CD14-positive monocyte (primary cell): ENCODE measurements around the gene BRSK2. TPM values are rescaled to one million over a fixed set of nuclear protein-coding genes. Genes with fewer than 3 reads are reported as not detected.
A peak's percentile ranks its signal among the peaks of the same experiment; 100 is the strongest.
"Not testable (repeated sequence)": the region's sequence is repeated elsewhere in the genome, so short reads cannot be mapped to it uniquely, and the experiment has no call there.

ENCODE experiments used
- DNase-seq, 3 donors: peaks; one replicate each; pipeline ENCODE4 v3.0.0-alpha.2; 2011 to 2022
- H2AFZ ChIP-seq: 2 replicates; pipeline ENCODE4 v1.6.0; 2012; ENCODE audit warnings: mild to moderate bottlenecking, low read depth, low read length, inconsistent platforms; ENCODE audit not compliant: insufficient read depth, poor library complexity, severe bottlenecking
- H3K27ac ChIP-seq, 2 donors: 1 replicate in 1 of 2; 2 replicates in 1 of 2; pipeline ENCODE4 v1.5.1; 2012 to 2013; ENCODE audit warnings: low read length in 2 of 2, control low read depth in 1 of 2, inconsistent platforms in 1 of 2, low read depth in 1 of 2, mild to moderate bottlenecking in 1 of 2
- H3K27me3 ChIP-seq, 2 donors: one replicate each; pipeline versions ENCODE4 v1.6.0 to v1.6.1; 2011 to 2013; ENCODE audit warnings: low read length in 2 of 2; ENCODE audit not compliant: control insufficient read depth in 2 of 2, insufficient read depth in 2 of 2
- H3K36me3 ChIP-seq, 2 donors: replicated peaks in 1 of 2; 1 replicate in 1 of 2; 2 replicates in 1 of 2; pipeline versions ENCODE4 v1.5.1 to v1.6.1; 2012 to 2013; ENCODE audit warnings: low read length in 2 of 2, control low read depth in 1 of 2, inconsistent platforms in 1 of 2, mild to moderate bottlenecking in 1 of 2; ENCODE audit not compliant: insufficient read depth in 2 of 2, control insufficient read depth in 1 of 2
- H3K4me1 ChIP-seq, 2 donors: 1 replicate in 1 of 2; 2 replicates in 1 of 2; pipeline versions ENCODE4 v1.5.1 to v1.6.1; 2012 to 2013; ENCODE audit warnings: low read length in 2 of 2, control low read depth in 1 of 2, inconsistent platforms in 1 of 2, mild to moderate bottlenecking in 1 of 2, moderate library complexity in 1 of 2; ENCODE audit not compliant: insufficient read depth in 2 of 2, control insufficient read depth in 1 of 2
- H3K4me2 ChIP-seq: replicated peaks from 2 replicates; pipeline ENCODE3; 2012; ENCODE audit warnings: low read length, moderate library complexity, mild to moderate bottlenecking; ENCODE audit not compliant: poor library complexity, severe bottlenecking; ENCODE audit errors: extremely low read depth
- H3K4me3 ChIP-seq, 3 experiments: fragments of 200-600 bp in 1 of 3; sonication (generic) in 1 of 3; replicated peaks in 1 of 3; 1 replicate in 2 of 3; 2 replicates in 1 of 3; pipeline ENCODE4 v1.5.1; 2011 to 2013; ENCODE audit warnings: low read length in 3 of 3, mild to moderate bottlenecking in 3 of 3, control low read depth in 2 of 3, low read depth in 2 of 3, inconsistent platforms in 1 of 3, moderate library complexity in 1 of 3
- H3K79me2 ChIP-seq: 2 replicates; pipeline ENCODE4 v1.6.0; 2012; ENCODE audit warnings: mild to moderate bottlenecking, control low read depth, inconsistent platforms, low read length, moderate library complexity; ENCODE audit not compliant: insufficient read depth
- H3K9ac ChIP-seq: 2 replicates; pipeline ENCODE4 v1.6.0; 2017; ENCODE audit warnings: low read length, mild to moderate bottlenecking; ENCODE audit not compliant: insufficient read depth, poor library complexity, severe bottlenecking
- H3K9me3 ChIP-seq, 2 donors: replicated peaks in 1 of 2; 1 replicate in 1 of 2; 2 replicates in 1 of 2; pipeline versions ENCODE4 v1.5.1 to v1.6.1; 2012 to 2013; ENCODE audit warnings: low read length in 2 of 2, control low read depth in 1 of 2; ENCODE audit not compliant: control insufficient read depth in 1 of 2, insufficient read depth in 1 of 2
- H4K20me1 ChIP-seq: 2 replicates; pipeline ENCODE4 v1.6.0; 2012; ENCODE audit warnings: mild to moderate bottlenecking, low read length, control low read depth, moderate library complexity; ENCODE audit not compliant: insufficient read depth
- H3K27ac Mint-ChIP-seq, 7 donors: one replicate each; pipeline ENCODE4 v1.8.0; 2020; ENCODE audit warnings: mild to moderate bottlenecking in 7 of 7, mixed read lengths in 7 of 7, moderate library complexity in 6 of 7, inconsistent platforms in 2 of 7
- H3K27me3 Mint-ChIP-seq, 3 donors: one replicate each; pipeline ENCODE4 v1.8.0; 2021 to 2022; ENCODE audit warnings: low read depth in 3 of 3, mild to moderate bottlenecking in 3 of 3, mixed read lengths in 3 of 3, moderate library complexity in 3 of 3, inconsistent platforms in 1 of 3
- H3K36me3 Mint-ChIP-seq, 2 donors: one replicate each; pipeline ENCODE4 v1.8.0; 2020; ENCODE audit warnings: mixed read lengths in 2 of 2, inconsistent platforms in 1 of 2, mild to moderate bottlenecking in 1 of 2
- H3K4me1 Mint-ChIP-seq: one replicate; pipeline ENCODE4 v1.8.0; 2020; ENCODE audit warnings: mild to moderate bottlenecking, mixed read lengths
- H3K4me3 Mint-ChIP-seq, 2 donors: one replicate each; pipeline ENCODE4 v1.8.0; 2020; ENCODE audit warnings: mild to moderate bottlenecking in 2 of 2, mixed read lengths in 2 of 2, moderate library complexity in 1 of 2
- H3K9me3 Mint-ChIP-seq, 7 donors: one replicate each; pipeline ENCODE4 v1.8.0; 2020 to 2022; ENCODE audit warnings: mixed read lengths in 7 of 7, mild to moderate bottlenecking in 6 of 7, moderate library complexity in 6 of 7, inconsistent platforms in 2 of 7
- CTCF ChIP-seq: fragments of 200-600 bp; IDR thresholded peaks from one replicate; pipeline ENCODE4 v1.8.0; 2022; ENCODE audit warnings: antibody characterized with exemption, mild to moderate bottlenecking
- WGBS: methylation state at CpG from one replicate; pipeline ENCODE4 v1.1.5; 2013; ENCODE audit warnings: missing lambda C conversion rate; ENCODE audit not compliant: insufficient coverage; 5-methylcytosine and 5-hydroxymethylcytosine counted together
- intact Hi-C, 2 donors: fragments of 100-400 bp; cut with micrococcal nuclease; formaldehyde crosslinking; loops; one replicate each; pipeline versions ENCODE4 v1.15.0 to v1.15.1; 2023
- polyA plus RNA-seq, 3 donors: library from polyadenylated mRNA; depleted of rRNA in 1 of 3; unstranded in 2 of 3; stranded (reverse) in 1 of 3; fragments of 300-500 nt in 2 of 3; fragments of >200 nt in 1 of 3; fragmentation: Illumina TruSeq in 2 of 3; gene quantifications; 1 replicate in 2 of 3; 2 replicates in 1 of 3; pipeline ENCODE4 v1.2.3, GENCODE V29; 2012 to 2021

BRSK2 gene
- polyA plus RNA-seq, 3 donors: 0.13 TPM; not detected in 2

DNA sequence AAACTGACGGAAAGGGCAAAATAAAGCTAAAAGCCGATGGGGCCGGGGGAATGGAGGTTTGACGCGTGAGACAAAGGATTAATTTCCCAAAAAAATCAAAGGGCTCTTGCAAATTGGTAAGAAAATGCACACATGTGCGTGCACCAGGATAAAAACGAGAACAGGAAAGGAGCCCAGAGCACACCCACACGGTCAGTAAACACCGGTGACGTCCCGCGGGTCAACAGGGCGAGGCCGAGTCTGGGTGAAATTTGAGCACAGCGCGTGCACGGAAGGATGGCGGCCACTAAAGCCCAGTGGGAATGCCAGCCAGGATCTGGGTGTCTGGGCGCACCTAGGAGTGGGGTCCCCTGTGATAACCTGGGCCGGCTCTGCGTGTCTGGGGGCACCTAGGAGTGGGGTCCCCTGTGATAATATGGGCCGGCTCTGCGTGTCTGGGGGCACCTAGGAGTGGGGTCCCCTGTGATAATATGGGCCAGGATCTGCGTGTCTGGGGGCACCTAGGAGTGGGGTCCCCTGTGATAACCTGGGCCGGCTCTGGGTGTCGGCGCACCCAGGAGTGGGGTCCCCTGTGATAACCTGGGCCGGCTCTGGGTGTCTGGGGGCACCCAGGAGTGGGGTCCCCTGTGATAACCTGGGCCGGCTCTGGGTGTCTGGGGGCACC, 44.4 kb downstream of the BRSK2 start:
- Mint-ChIP-seq H3K27ac (peak overlapping the region in 1 of 7 donors; percentile 66), H3K4me1 (no peaks in the 10 kb centered on the region), H3K36me3 (no peaks in the 10 kb centered on the region), H3K4me3 (no peak overlapping the region), H3K9me3 (peaks cover 0 to 2% (median under 1%) of the 10 kb centered on the region in 7 donors), H3K27me3 (peaks cover 2 to 13% (median 5%) of the 10 kb centered on the region in 3 donors)
- Histone ChIP-seq H3K4me3 (no peak overlapping the region), H3K4me1 (no peaks in the 10 kb centered on the region), H3K27me3 (no peaks in the 10 kb centered on the region), H3K79me2 (no peaks in the 10 kb centered on the region), H3K4me2 (no peak overlapping the region), H2AFZ (no peak overlapping the region), H3K27ac (no peak overlapping the region), H3K9me3 (peaks cover 0 to 2% of the 10 kb centered on the region in 2 donors), H4K20me1 (no peaks in the 10 kb centered on the region), H3K36me3 (no peaks in the 10 kb centered on the region), H3K9ac (no peak overlapping the region)
- WGBS: 95% methylated on average over 27 of the region's 29 CpGs
- intact Hi-C loops: no loop called here
- DNase-seq: no peak
- TF ChIP-seq CTCF: no peak

GRCh38 chr11:1435479-1435819, 45.7 kb downstream of the BRSK2 start:
- H2AFZ ChIP-seq, H3K27ac Mint-ChIP-seq, H3K27ac ChIP-seq, DNase-seq, H3K36me3 Mint-ChIP-seq, H3K27me3 ChIP-seq, H3K4me3 ChIP-seq, H3K4me1 ChIP-seq, H3K9ac ChIP-seq, H3K79me2 ChIP-seq, H3K4me3 Mint-ChIP-seq, H3K4me2 ChIP-seq, H4K20me1 ChIP-seq, H3K4me1 Mint-ChIP-seq, H3K9me3 Mint-ChIP-seq, H3K36me3 ChIP-seq, intact Hi-C loops, H3K9me3 ChIP-seq: not testable (repeated sequence)
- WGBS: 86% methylated on average over 7 of the region's 20 CpGs
- peaks cover 2 to 13% (median 5%) of the 10 kb centered on the region in 3 donors for H3K27me3 Mint-ChIP-seq
